Ureter (tissue), 1 donor: ENCODE measurements around the gene C13orf42. TPM values are rescaled to one million over a fixed set of nuclear protein-coding genes. Genes with fewer than 3 reads are reported as not detected.

Experiments used
- DNase-seq: peaks from one replicate; pipeline ENCODE4 v3.0.0-alpha.2; 2020; ENCODE audit warnings: low spot score
- total RNA-seq: library from RNA; stranded (reverse); gene quantifications from one replicate; pipeline ENCODE4 v1.2.4, GENCODE V29; 2023
- donor health status: DM: yes; HTN: yes; CAD: no.

The C13orf42 gene
- total RNA-seq, 1 donor from 2014 or later: not detected

DNA sequence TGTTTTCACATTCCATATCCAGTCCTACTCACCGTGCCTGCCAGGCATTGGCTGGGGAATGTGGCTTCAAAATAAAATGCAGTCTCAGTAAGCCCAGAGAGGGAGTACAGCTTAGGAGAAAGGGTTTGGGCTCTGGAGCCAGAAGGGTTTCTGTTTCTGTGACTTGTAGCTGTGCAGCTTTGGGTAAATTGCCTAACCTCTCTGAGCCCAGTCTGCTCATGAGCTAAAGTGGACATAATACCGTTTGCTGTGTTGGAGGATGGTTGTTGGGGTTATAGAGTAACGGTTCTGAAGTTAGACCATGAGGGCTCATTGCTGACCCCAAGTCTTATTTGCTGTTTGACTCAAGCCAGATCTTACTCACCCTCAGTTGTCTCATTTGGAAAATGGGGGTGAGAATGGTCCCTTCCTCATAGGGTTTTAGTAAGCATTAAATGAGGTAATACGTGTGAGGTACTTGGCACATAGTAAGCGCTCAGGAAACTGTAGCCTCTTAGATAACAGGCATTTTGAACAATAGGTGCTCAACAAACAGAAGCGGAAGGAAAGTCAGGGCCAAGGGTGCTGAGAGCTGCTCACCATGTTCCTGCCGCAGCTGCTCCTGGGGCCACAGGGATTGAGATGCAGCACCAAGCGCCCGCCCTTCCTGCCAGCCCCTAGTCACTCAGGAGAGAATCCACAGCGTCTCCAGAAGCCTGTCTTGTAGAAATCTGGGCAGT, 45.5 kb downstream of the C13orf42 start:
- DNase-seq: no peak

DNA sequence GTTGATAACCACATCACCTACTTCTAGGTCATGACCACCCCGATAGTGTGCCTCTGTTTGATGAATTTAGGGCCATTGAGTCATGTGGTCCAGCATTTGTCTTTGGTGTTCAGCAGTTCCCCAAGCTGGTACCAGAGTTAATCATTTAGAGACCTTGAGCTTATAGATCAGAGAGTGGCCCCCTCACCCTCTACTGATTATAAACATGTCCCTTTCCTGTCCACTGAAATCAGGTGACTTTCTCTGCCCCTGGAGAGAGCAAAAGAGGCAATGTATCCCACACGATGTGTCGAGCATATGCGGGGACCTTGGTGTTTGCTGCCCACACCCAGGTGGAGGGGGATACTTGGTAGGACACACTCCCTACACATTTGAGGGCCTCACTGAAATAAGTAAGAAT, 46.3 kb downstream of the C13orf42 start:
- no peak for DNase-seq

DNA sequence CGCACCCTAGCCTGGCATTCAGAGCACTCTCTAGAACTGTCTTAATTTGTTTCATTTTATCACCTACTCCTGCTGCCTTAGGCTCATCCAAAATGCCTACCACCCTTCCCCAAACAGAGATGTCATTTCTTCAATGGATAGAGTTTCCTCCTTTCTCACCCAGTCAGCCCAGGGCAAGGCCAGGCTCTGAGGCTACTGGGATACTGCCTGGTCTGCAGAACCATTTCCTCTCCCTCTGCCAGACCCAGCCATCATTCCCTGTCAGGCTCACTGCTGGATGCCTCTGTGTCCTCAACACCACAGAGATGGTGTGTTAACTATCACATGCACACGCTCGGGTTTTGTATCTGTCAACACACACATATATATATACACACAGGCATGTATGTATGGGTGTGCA, 47.2 kb downstream of the C13orf42 start:
- DNase-seq: no peak

DNA sequence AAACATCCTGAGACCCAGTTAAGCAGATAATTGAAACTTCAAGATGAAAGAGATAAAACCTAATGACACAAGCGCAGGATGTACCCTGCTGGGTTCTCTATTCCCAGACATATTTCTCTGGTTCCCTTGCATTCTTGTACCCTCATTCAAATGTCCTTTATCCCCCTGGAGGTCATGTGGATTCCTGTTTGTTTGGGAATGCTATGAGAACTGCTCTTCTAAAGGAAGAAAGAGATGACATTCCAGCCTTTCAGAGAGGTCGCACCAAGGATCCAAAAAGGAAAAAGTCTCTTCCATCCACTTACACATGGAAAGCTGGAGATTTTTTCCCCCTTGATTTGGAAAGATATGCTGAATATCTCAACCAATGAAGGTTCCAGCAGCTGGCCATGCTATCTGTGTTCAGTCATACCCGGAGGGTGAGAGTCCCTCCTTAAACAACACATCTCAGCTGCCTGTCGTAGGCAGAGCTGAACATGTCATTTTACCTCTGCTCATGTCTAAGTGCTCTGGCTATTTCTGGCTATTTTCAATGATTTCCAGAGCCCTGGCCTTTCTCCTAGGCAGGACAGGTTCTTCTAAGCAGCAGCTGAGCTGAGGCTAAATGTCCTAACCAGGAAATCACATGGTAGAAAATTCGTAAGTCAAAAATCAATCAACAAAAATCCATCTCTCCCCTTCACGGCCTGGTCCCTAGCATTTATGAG, 52.5 kb downstream of the C13orf42 start:
- DNase-seq: no peak

DNA sequence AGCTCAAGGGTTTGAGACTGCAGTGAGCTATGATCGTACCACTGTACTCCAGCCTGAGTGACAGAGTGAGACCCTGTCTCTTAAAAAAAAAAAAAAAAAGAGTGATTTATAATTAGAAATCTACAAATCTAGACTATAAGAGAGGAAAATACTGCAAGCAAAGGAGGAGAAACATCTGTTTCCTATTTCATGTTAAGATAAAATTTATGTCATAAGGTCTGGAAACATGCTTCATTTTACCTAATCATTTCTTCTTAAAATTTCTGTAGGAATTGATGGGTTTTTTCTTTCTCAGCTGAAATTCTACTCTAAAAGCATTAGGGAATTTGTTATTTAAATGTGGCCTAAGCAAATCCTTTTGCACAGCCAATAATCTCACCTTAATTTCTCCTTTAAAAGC, 53.2 kb downstream of the C13orf42 start:
- DNase-seq: no peak

DNA sequence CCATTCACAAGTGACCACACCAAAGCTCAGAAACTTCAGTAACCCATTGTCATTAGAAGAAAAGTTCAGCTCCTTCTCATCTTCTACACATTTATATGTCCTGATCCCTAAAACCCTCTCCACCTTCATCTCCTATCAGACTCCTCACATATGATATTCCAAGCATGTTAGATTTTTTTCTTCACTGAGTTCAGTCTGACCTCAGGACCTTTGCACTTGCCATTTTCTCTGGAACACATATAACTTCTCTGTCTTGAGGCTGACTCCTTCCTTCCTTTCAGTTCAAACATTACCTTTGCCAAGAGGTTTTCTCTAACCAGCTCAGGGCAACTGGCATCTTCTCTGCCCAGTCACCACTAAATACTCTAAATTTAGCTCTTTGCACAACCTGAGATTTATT, 54.1 kb downstream of the C13orf42 start:
- no peak for DNase-seq

DNA sequence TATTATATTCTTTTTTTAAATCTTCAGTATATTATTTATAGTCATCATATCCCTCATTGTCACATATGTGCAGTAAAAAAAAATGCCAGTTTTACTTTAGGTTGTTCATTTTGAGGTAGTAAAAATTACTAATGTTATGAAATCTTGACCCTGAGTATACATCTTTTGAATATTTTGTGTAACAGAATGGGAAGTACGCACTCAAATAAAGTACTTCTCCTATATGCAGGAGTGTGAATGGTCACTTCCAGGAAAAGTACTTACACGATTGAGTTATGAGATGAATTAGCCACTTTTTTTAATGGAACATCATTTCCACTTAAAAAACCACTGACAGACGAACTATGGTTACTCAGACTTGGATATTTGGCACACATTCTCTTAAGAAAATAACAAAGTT, 58.5 kb downstream of the C13orf42 start:
- no peak for DNase-seq

DNA sequence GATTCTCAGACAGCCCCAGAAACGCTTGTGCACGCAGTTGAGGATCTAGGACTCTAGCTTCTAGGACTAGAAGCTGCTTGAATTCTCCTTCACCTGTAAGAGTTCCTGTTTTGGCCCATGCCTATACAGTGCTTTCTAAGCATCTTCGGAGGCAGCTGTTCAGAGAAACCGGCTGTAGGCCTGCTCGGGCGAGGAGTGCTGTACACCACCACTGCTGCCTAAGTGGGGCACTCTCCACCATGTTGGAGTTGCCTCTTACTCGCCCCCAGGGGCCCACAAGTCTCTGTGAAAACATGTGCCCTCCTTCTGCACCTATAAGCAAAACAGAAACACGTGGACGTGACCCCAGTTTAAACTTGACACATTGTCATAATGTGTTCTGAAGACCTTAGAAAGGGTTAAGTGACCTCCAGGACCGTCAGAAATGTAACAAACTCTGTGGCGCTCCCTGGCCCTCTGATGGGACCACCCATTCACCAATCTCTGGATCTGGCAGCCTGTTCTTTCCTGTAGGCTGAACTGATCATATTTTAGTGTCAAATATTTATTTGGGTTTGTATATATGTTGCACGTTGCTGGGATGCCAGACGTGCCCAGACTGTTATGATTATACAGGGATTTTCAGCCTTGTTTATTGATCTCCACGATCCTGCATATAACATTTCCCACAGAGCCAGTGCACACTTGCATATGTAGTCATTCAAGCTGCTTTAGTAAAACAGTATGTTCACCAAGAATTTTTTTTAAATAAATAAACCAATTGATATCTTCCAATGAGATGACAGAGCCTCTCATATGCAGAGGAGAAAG, 60.8 kb downstream of the C13orf42 start:
- DNase-seq: no peak

DNA sequence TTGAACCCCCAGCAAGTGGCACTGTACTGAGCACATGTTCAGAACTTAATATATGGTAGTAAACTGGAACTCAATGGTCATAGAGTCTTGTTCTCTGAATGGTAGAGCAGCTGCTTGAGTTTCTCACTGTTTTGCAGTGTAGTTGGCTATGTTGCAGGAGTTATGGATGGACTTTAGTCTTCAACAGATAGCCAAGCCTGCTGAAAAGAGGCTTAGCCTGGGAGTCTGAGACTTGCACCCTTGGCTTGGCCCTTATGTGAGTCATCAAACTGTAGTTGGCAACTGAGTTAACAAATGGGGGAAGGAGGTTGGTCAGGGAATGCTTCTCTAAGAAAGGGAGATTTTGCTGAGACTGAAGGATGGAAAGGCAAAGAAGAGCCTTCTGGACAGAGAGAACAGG, 62.5 kb downstream of the C13orf42 start:
- no peak for DNase-seq

DNA sequence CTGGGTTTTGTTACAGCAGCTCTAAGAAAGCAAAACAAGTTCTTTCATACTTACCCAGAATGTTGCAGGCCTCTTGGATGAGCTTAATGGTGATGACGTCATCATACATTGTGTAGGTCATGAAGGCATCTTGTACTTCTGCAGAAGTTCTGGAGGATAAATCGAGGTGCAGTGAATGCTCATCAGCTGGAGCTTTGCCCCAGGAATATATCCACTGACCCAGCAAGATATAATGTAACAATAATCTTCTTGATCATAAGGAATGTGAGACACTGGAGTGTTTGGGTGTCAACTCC, 63.0 kb downstream of the C13orf42 start:
- no peak for DNase-seq

DNA sequence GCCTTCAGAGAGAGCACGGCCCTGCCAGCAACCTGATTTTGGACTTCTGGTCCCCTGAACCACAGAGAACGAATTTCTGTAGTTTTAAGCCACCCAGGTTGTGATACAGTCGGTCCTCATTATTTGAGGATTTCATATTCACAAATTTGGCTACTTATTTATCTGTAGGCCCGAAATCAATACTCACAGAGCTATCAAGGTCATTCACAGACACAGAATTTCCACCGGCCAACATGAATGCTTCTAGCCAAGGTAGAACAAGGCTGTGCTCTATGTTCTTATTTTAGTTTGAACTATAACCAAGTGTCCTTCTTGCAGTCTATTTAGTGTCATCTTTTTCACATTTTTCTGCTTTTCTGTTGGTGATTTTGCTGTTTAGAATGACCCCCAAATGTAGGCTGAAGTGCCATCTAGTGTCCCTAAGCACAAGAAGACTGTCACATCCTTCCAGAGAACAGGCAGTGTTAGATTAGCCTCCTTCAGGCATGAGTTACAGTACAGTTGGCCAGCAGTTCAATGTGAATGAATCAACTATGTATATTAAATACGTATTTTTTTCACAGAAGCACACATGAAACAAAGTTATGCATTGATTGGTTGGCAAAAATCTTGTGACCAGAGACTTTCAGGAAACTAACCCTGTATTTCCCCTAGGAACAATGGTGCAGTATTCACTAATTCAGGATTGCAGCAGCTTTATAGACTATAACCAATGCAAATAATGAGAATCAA, 63.5 kb downstream of the C13orf42 start:
- DNase-seq: no peak

DNA sequence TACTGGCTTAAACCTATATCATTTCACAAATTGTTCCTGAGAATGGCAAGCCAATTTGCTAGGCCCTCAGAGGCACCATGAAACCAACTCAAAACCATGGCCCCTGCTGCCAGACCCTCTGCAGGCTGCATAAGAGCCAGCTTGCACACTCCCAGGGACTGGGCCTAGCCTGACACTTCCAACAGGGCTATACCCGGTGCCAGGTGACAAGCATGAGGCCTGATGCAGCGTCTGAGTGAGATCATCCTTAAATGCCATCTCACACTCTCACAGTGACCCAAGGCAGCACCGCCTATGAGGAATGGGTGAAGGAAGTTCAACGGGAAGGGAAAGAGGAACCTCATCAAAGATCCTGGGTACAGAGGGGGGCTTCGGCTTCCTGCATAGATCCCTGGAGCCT, 65.6 kb downstream of the C13orf42 start:
- no peak for DNase-seq

DNA sequence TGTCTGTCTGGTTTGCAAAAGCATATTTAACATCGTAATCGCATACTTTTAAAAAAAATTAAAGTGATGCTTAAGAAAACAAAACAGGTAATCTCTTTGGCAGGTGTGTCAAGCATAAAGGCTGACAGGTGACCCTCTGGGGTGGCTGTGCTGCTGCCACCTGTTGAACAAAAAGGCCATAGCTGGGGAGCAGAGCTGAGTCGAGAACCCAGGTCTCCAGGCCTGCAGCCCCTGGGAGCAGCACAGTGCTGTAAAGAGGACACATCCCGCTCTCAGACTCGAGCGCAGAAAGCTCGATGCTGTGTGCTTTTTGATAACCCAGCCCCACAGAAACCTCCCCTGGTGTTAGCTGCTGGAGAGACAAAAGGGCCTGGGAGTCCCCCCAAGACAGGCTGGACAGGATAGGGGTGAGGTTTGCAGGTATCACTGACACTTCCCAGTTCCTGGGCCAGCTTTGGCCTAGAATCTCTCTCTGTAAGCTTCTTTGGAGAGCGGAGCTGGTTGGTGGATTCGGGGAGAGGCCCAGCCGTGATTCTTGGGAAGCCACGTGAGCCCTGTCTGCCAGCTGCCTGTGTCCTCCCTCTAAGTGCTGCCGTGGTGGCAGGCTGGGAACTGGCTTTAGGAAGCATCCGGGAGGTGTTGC, 66.9 kb downstream of the C13orf42 start:
- no peak for DNase-seq

DNA sequence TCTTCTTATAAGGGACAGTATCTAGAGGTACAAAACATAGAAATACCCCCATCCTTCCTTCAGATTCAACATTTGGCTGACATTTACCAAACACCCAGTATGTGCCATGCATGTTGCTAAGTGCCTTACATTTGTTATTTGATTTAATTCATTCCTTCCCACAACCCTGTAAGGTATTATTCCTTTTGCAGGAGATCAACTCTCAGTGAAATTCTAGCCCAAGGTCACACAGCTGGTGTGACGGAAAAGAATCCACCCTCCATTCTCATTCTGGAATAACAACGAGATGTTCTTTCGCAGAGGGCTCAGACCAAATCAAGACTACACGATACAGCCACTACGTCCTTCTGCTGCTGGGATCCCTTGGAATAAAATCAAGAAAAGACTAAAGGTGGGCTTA, 67.8 kb downstream of the C13orf42 start:
- DNase-seq: no peak

DNA sequence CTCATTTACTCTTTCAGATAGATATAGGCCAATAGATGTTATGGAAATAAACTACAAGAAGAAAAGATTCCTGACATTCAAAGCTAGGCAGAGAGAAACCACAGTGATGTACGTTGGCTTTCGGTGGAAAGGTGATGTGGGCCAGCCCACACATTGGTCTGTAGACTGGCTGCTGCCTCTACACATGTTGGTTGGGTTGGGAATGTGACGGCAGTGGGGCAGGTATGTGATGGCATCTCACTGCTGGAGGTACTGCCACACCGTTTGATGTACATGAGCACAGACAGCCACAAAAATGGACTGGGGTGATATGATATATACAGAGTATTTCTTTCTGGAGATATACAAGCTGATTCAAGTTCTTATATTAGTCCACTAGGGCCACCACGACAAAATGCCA, 69.4 kb downstream of the C13orf42 start:
- DNase-seq: no peak

DNA sequence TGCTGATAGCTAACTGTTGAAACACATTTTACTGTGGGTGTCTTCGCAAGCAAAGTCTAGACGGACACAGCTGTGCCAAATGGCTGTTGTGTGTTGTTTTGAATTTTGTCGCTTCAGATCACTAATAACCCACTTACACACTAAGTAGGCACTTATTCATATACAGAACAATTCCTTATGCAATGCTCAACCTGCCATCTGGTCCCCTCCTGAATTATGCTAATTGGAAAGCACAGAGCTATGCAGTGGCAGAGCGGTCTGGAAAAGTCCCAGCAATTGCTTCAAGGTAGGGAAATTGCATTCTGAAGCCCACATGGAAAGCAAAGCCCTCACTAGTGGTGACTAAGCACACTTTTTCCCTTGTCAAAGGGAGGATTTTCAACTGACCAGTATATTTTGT, 69.9 kb downstream of the C13orf42 start:
- no peak for DNase-seq

DNA sequence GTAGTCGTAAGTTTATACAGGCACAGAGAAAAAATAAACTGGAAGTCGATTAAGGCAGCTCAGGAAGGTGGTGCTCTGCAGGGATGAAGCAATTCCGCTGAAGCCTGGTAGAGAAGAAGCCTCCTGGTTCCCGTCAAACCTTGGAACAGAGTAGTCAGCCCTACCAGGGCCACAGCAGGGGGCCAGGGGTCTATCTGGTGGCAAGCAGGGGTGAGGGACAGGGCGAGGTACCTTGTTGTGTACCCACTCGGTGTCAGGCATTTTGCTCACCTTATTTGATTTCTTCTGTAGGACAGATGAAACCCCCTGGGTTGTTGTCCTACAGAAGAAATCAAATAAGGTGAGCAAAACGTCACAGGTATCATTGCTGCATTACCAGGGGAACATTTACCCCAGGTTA, 70.6 kb downstream of the C13orf42 start:
- DNase-seq: no peak

DNA sequence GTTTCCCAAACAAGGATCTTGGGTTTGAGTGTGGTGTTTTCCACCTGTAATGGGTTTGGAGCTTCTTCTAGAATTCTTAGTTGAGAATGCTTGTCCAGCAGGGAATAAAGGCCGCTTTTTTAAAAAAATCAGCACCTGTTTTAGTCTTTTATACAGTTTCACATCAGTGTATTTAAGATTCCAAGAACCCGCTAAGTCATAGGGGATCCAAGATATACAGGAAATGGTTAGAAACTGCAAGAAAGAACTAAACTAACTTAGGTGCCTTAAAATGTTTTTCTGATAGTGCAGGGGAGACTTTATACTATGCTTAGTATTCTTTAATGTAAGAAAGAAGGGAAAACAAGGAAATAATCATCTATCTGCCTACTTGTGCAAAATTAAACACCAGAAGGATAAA, 74.7 kb downstream of the C13orf42 start:
- no peak for DNase-seq

DNA sequence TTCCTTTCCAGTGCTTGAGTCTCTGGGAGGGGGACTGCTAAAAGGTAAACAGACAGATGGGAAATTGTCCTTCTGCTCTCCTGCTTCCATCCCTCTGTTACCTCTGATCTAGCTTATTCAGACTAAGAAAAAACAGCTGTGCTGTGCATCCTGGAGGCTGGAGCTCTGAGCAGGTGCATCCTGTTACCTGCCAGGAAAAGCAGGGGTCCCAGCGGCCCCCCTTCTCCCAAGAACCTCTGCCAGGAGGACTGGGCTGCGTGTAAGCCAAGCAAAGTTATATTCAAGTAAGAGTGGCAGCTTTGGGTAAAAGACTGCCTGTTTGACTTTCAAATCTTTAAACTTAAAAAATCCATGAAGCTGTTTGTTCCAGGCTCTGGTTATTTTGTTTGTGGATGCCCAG, 75.1 kb downstream of the C13orf42 start:
- no peak for DNase-seq

DNA sequence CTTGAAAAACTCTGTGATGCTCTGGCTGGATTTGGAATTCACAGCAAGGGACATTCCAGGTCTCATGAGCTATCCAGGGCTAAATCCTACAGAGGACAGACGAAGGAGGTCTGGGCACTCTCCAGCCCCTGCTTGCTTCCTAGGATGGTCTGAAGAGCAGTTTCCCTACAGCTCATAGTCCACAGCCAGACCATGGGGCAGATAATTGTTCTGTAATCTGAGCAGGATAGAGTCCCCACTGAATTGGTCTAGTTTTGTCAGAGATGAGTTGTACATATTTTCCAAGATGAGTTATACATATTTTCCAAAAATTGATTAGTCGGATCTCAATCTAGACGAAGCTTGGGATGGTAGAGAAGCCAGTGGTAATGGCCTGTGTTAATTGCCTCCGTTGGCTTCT, 75.6 kb downstream of the C13orf42 start:
- DNase-seq: no peak

DNA sequence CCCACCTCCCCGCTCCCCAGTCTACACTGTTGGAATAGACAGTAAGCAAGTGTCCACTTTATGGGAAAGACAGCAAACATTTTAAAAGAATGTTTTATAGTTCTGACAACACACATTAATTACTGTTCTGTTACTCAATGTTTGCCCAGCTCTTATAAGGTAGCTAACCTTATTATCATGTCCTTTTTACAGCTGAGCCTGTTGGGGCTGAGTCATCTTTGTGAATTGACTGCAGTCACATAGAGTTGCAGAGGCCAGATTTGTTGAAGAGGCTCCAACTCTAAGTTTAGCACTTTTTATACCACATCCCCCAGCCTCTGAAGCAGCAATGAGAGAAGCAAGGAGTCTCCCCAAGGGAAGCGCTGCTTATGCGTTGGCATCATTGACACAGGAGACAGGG, 76.2 kb downstream of the C13orf42 start:
- DNase-seq: no peak
